GM04504 (cell line): ENCODE results near the gene RFX8.
"Not testable (repeated sequence)": the region's sequence is repeated elsewhere in the genome, so short reads cannot be mapped to it uniquely, and the experiment has no call there.

Experiments
- DNase-seq: peaks from one replicate; pipeline ENCODE4 v3.0.0-alpha.2; 2012; ENCODE audit warnings: low read depth

The RFX8 gene

DNA sequence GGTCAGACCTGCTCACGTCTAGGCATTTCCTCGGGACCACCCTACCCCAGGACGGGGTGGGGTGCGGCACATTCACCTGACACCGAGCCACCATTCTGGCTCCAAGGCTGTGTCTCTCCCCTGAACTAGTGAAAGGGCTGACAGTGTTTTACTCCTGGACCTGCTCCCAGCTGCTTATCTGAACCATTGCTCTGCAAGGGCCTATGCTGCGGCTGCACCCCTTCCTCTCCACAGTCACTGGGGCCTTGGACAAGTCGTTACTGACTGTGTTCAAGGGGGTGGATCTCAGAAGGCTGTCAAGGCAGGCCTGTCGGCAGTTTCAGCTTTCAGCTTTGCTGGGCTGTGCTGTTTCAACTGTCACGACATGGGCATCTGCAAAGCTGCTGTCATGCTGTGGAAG is 99.3 kb downstream of the RFX8 start:
- DNase-seq, result no peak

DNA sequence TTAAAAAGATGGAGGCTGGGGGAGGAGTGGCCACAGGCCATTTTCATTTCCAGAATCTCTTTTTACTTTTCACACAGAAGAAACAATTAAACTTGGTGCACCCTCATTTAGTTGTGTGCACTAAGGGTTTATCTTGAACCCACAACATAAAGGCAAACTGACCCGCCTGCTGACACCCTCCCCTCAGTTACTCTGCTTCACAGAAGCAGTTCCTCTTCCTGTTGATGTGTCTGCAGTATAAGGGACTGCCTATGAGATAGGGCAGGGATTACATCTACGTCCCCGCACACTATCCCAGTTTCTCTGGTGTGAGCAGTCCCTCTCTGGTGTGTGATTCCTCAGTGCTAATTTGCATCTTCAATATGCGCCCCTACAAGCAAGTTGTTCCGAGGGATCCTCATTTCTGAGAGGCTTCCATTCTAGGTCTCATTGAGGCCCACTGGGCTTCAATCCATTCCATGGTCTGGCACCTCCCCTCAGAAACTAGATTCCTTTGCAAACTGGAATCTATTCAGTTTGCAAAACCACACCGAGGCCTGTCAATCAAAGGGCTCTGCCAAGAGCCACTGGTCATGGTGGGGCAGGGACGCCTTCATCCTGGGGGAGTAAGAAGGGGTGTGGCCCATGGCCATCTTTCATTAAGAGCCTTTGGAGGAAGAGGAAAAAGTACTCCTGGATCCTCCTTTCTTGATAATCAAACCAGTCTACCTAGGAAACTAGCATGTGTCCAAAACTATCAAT is 99.9 kb downstream of the RFX8 start:
- no peak for DNase-seq

DNA sequence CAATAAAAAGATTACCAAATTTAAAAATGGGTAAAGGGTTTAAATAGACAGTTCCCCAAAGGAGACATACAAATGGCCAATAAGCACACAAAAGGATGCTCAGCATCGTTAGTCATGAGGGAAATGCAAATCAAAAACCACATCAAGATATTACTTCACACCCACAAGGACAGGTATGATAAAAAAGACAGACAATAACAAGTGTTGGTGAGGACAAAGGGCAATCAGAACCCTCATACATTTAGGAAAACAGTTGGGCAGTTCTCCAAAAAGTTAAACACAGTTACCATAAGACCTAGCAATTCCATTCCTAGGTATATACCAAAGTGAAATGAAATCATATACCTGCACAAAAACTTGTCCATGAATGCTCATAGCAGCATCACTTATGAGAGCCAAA is 102.1 kb downstream of the RFX8 start:
- no peak for DNase-seq

DNA sequence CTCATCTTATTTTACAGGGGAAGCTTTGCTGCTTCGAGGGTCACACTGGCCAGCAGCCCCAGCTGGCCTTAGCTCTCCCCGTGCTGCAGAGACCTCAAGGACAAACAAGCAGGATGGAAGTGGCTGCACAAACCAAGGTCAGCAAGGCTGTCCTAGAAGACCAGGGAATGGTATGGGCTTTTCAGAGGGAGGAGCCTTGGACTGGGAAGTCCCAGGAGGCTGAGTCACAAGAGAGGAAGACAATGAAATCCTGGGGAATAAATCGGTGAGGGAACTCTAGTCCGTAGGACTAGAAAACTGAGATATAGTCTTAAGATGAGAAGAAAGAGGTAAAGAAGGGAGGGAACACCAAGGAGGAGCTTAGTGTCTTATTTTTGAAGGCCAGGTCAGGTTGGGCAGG is 103.3 kb downstream of the RFX8 start:
- DNase-seq, result no peak

DNA sequence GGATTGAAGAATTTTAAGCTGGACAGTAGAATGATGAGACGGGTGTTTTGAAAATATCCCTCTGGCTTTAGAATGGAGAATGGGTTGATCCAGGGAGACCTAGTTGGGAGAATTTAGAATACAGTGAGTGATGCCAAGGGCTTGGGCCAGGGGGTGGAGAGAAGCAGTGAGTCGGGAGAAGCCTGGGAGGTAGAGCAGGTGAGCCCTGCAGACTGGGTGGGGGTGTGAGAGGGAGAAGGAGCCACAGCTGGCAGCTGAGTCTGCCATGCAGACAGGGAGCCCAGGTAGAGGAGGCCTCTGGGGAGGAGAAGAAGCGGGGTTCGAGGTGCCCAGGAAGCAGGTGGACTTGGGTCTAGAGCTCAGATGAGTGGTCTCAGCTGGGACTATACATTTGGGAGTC is 105.8 kb downstream of the RFX8 start:
- no peak for DNase-seq

DNA sequence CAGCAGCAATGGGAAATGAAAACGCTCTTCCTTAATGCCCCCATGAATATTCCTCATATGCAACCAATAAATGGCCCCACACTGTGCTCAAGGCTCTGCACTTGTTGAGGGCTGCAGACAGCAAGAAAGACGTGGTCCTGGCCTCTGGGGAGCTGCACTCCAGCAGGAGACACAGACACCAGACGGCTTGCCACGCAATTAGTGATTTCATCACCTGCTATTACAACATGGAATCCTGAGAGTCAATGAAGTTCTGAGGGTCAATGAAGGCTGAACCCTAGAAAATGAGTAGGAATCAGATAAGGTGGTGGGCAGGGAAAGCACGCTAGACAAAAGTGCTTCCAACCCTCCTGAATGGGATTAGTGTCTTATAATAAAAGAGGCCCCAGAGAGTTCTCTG is 106.5 kb downstream of the RFX8 start:
- DNase-seq, result no peak

DNA sequence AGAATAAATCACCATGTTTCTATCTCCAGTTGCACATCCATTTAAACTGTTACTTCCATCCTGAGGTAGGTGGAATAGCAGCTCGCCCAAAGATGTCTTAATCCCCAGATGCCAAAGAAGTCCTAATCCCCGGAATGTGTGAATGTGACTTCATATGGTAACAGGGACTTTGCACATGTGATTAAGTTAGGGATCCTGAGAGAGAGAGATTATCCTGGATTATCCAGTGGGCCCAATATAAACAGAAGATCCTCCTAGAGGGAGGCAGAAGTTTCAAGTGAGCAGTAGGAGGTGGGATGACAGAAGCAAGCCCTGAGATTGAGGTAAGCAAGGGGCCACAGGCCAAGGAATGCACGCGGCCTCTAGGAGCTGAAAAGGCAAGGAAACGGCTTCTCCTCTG is 107.4 kb downstream of the RFX8 start:
- DNase-seq, result no peak

DNA sequence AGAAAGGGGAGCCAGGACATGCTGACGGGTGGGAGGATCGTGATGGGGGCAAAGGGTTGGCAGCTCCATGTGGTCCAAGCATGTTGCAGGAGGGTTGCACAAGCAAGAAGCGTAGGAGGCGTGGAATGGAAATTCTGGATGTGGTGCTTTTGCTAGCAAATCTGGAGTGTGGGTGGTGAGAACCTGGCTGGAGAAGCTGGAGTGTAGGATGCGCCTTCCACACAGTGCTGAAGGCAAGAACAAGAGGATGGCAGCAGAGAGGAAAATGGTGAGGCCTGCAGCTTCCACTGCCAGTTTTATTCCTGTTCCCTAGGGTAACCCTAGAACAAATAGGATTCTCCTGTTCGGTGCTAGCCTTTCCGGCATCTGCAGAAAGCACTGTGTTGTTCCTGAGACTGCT is 110.0 kb downstream of the RFX8 start:
- no peak for DNase-seq

DNA sequence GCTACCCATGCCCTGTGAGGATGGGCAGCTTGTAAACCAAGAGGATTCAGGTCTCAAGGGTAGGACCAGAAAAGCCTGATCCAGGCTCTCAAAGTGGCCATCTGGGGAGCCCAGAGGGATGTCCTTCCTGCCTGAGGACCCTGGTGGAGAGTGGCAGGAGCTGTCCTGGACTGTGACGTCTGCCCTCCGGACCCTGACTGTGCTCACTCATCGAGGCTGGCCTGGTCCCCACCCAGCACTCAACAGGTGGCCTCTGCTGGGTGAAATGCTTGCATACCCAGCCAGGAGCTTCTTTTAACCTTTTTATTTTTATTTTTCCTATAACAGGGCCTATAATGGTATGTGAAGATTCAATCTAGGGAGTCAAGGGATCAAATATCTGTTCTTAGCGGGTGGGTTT is 112.1 kb downstream of the RFX8 start:
- no peak for DNase-seq

DNA sequence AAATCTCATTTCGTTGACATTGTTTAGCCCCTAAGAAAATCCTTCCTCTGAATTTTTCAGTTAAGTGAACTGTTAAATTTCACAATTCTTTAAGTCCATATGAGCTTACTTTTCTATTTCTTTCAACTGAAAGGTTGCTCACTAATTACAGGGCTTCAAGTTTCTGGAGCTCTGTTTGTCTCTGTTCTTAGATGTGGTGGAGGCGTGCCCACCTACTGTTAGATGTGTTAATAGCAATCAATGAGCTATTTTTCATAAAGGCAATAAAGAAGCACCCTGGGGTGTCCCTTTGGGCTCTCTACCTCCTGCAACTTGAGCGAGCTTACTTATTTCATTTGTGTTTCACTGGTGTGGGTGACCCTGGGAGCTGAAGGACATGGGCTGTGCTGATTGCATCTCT is 112.6 kb downstream of the RFX8 start:
- no peak for DNase-seq

DNA sequence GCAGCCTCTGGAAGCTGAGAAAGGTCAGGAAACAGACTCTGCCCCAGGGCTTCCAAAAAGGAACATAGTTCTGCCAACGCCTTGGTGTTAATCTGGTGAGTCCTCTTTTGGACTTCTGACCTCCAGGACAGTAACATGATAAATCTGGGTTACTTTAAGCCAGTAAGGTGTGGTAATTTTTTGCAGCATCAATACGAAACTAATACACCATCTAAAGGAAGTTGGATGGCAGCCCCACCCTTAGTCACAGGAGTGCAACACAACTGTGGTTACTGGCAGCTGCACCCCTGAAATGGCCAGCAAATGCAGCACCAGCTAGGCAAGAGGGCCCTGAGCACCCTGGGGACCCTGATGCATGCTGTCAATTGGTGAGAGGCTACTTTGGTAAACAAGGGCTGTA is 113.4 kb downstream of the RFX8 start:
- DNase-seq, result no peak

DNA sequence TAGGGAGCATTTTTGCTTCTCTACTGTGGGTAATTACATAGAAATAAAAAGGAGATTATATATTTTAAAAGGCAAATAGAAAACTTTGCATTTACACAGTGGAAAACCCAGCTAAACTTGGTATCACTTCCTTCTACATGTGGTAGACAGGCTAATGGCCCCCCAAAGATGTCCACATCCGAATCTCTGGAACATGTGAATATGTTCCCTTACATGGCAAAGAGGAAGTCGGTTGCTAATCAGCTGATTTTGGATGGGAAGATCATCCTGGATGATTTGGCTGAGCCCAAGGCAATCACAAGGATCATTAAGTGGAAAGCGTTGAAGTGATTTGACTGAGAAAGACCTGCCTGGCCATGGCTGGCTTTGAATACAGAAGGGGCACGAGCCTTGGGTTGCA is 113.8 kb downstream of the RFX8 start:
- DNase-seq, result no peak

DNA sequence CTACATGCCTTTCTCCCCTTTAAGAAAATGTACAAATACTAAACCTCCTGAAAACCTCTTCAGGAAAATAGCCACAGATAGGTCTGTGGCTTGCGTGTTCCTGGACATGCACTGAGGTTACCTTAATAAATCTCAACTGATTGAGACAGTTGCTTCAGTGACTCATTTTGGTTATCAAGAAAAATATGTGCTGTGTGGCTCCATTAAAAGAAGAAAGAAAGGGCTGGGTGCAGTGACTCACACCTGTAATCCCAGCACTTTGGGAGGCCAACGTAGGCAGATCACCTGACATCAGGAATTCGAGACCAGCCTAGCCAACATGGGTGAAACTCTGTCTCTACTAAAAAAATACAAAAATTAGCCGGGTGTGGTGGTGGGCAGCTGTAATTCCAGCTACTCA is 114.7 kb downstream of the RFX8 start:
- DNase-seq, result no peak

DNA sequence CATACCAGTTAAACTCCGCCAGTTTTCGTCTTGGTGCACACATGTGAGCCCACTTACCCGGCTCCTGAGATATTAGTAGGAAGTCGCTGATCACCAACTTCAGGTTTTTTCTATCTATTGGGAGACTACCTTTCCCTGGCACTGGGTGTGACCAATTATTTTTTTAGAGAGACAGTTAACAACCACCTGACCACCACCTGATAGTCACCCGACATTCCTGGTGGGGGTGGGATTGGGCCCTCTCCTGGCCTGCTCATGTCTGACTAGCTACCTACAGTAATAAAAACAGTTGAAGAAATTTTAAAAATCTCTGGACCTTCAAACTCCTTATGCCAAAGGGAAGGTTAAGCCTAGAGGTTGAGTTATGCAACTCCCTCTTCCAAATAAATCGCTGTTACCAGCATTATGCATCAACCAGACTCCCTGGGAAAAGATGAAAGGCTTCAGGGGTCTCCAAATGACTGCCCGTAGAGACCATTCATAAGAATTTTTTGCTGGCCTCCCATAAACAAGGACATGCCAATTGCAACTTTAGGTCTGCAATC is 115.4 kb downstream of the RFX8 start:
- no peak for DNase-seq

DNA sequence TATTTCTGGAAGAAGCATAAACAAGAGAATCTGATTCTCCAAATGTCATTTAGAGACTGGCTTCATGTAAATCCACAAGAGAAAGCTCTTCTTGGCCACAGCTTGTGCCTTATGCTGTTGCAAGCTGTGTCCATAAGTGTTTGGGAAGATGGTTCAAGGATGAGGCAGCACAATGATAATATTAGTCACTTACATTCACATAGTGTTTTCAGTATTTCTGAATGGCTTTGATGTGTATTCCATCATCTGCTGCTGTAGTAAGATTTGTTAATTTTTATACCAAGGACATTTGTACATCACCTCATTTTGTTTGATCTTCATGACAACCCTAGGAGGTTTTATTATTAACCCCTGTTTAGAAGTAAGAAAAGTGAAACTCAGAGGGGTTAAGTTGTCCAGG is 117.5 kb downstream of the RFX8 start:
- DNase-seq, result no peak

DNA sequence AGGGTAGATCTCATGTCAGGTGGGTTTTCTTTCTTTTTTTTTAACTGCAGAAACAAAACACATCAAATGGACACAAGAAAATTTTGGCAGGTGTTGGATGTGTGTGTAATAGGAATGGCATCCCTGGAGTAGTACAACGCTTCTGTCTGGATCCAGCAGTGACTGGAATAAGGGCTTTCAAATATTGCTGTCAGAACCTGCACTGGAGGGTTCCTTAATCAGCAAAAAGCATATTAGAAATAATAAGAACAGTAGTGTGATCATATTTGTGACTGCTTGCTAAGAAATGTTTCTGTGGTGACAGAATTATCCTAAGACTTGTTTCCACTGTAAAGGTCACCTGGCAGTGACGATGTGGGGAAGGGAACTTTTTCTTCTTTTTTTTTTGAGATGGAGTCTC is 118.4 kb downstream of the RFX8 start:
- no peak for DNase-seq

DNA sequence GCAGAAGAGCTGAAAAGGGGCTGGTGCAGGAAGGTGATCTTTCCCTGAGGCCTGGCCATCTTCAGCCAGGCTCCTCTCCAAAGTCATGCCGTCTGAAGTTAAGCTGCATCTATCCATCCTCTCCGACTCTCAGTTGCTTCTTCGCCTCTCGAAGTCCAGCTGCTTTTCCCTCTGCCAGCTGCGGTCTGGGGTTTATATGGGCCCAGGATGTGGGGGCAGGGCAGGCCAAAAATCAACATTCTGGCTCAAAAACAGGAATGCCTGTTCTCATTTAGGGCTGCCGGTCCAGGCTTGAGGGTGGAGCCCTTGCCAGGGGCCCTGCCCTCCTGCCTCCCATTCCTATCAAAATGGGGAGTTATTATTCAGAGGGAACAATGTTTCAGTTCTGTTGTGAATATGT is 118.9 kb downstream of the RFX8 start:
- no peak for DNase-seq

DNA sequence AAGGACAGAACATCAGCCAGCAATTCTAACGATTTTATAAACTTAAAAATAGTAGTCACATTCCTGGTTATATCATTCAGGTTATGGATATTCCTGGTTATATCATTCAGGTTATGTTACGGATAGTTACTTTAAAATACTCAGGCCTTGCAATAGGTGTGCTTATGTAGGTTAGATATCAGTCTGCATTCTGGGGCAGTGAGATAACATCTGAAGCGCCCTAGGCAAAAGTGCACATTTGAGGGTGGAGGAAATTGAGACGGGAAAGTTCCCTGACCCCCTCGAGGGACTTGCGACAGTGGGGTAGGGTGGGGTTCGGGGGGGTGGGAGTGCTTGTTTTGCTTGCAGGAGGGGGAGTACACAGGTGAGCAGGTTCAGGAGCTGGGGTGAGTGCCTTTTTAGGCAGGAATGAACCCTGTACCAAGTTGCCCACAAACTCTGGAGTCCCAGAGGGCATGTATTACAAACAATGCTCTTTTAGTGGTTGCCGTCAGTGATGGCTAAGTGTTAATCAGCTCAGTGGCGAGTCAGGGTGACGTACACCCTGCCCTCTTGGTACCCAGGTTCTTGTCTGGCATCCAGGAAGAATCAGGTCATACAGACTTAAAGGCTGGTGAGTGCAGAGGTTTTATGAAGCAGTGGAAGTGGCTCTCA is 119.4 kb downstream of the RFX8 start:
- no peak for DNase-seq

DNA sequence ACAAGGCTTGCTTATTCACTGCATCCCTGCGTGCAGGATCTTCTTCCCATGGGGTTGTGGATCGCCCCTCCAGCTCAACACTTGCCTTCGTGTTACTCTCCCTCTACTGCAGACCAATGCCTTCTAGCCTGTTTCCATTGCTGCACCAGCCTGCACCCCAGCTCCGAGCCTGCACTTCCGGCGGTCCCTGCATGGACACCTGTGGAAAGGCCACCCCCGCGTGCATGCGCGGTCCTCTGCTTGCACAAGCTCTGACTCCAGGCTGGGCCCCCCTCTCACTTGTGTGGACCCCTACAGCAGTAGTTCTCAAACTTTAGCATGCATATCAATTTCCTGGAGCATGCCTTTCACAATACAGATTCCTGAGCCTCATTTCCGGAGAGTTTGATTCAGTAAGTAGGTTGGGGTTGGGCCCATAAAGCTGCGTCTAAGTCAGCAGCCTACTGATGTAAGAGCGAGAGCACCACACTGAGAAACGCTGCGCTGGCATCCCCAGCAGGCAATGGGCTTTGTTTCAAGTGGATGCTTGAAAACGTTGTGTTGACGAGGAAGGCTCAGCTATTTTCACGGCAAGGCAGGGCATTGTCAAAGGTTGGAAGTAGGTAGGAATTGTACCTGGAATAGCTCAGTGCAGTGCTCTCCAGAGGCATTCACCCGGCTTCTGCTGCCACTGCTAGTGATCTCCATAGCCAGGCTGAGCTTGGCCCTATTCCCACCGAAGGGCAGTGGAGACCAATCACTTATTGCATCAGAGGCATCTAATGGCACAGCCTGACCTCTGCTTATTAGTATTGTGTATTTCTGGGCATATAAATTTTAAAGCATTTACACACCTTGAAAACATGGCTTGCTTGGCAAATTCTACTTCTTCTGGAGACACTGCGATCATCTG is 120.2 kb downstream of the RFX8 start:
- no peak for DNase-seq

DNA sequence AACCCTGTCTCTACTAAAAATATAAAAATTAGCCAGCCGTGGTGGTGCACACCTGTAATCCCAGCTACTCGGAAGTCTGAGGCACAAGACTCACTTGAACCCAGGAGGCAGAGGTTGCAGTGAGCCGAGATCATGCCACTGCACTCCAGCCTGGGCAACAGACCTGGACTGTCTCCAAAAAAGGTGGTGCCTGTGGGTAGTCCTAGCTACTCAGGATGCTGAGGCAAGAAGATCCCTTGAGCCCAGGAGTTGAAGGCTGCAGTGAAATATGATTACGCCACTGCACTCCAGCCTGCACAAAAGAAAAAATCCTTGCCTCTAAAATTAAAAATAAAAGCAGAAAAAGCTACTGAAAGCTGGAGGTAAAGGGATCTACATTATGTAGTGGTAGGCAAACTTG is 122.3 kb downstream of the RFX8 start:
- not testable (repeated sequence) for DNase-seq

DNA sequence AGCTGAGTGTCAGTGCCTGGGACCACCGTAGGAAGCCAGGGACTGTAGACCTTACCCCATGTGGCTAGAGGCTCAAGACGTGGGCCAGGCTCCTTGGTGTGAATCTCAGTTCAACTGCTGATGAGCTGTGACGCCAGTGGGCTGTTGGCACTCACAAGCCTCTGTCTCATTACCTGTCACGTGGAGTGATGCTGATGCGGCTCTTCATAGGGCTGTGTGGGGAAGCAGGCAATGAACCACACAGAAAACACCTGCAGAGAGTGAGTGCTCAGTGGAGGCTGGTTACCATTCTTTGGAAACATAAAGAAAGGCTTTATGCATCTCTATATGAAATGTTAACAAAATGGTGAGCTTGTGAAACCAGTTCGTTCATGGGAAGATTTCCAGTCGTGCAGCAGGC is 123.7 kb downstream of the RFX8 start:
- no peak for DNase-seq

DNA sequence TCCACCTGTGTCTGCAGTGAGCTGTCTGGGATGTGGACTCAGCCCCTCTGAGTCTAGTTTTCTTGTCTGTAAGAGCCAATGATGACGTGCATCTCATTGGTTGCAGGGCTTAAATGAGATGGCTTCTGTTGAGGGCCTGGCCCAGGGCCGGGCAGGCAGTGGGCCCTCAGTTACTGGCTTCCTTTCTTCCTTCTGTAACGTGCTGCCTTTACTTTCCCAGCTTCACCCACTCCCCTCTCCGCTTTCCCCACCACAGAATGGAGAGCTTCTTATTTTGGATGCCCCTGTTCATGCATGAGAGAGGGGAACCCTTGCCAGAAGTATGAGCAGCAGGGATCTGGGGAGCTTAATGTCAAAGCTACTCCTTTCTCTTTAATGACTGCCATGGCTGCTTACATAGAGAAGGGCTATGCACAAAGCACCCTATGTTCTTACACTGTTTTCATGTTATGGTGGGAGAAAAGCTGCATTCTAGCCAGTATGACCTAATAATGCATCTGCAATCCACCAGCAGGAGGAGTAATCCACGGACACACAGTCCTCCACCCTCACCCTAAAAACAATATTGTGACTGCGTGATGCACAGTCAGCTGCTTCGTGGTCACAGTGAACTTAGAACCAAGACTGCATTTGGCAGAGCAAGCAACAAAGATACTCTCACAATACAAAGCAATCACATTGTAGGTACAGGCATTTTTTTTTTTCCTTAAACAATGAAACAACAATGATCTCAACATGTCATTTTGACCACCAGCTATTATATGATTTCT is 124.8 kb downstream of the RFX8 start:
- DNase-seq, result no peak
